ENCODE results near the gene ZNF777. TPM values are rescaled to one million over a fixed set of nuclear protein-coding genes. Genes with fewer than 3 reads are reported as not detected.
A peak's percentile ranks its signal among the peaks of the same experiment; 100 is the strongest.
"Not testable (repeated sequence)": the region's sequence is repeated elsewhere in the genome, so short reads cannot be mapped to it uniquely, and the experiment has no call there.

Gene ZNF777
- total RNA-seq, 2 experiments from 2014 or later, result 8.7 to 9.7 TPM

GRCh38 chr7:149495785-149496641, 35.2 kb upstream of the ZNF777 start:
- CTCF ChIA-PET, result interaction anchor here (0.6 to 2.1 kb wide), 9 partner anchors 10 to 372 kb away, joined by 3 to 13 read pairs (median 5); partner anchors contain the start of genes ZNF398 and ZNF783
- Mint-ChIP-seq H3K27me3 (ENCODE audit: low read depth) (peaks cover 2% of the 10 kb centered on the region), H3K4me3 (peak overlapping the region; percentile 93), H3K4me1 (ENCODE audit: low read depth) (peaks cover 28% of the 10 kb centered on the region), H3K27ac (peak overlapping the region; percentile 90), H3K9me3 (no peaks in the 10 kb centered on the region), H3K36me3 (ENCODE audit: low read depth) (peaks cover 8% of the 10 kb centered on the region)
- DNase-seq, result peak; percentile 24
- intact Hi-C loops (cut with micrococcal nuclease), result loop anchor here (2.0 to 5.0 kb wide), 2 partner anchors 246 to 299 kb away; no protein-coding TSS in a partner anchor

GRCh38 chr7:149494738-149495368, 34.0 kb upstream of the ZNF777 start:
- no peak overlapping the region for H3K4me3 Mint-ChIP-seq
- no peak for DNase-seq
- peak overlapping the region; percentile 52 for H3K27ac Mint-ChIP-seq
- peaks cover 28% of the 10 kb centered on the region for H3K4me1 Mint-ChIP-seq (ENCODE audit: low read depth)
- H3K27me3 Mint-ChIP-seq (ENCODE audit: low read depth), result peaks cover 2% of the 10 kb centered on the region
- no peaks in the 10 kb centered on the region for H3K9me3 Mint-ChIP-seq
- peaks cover 15% of the 10 kb centered on the region for H3K36me3 Mint-ChIP-seq (ENCODE audit: low read depth)
- intact Hi-C loops (cut with micrococcal nuclease), result loop anchor here (5.0 kb wide), 1 partner anchor 247 kb away; no protein-coding TSS in a partner anchor
- CTCF ChIA-PET, result interaction anchor here (0.6 to 2.1 kb wide), 8 partner anchors 9 to 406 kb away, joined by 3 to 13 read pairs (median 5); partner anchors contain the start of genes ZNF398 and ZNF783

GRCh38 chr7:149493975-149494374, 33.1 kb upstream of the ZNF777 start:
- H3K27me3 Mint-ChIP-seq (ENCODE audit: low read depth); DNase-seq; H3K9me3 Mint-ChIP-seq; H3K27ac Mint-ChIP-seq; H3K4me3 Mint-ChIP-seq; intact Hi-C loops (cut with micrococcal nuclease): not testable (repeated sequence)
- Mint-ChIP-seq H3K36me3 (ENCODE audit: low read depth) (peaks cover 21% of the 10 kb centered on the region), H3K4me1 (ENCODE audit: low read depth) (peaks cover 32% of the 10 kb centered on the region)
- CTCF ChIA-PET, result interaction anchor here (0.7 kb wide), 1 partner anchor 470 kb away, joined by 3 read pairs; no protein-coding TSS in a partner anchor

GRCh38 chr7:149493366-149493765, 32.5 kb upstream of the ZNF777 start:
- no peaks in the 10 kb centered on the region for H3K9me3 Mint-ChIP-seq
- H3K36me3 Mint-ChIP-seq (ENCODE audit: low read depth), result peaks cover 21% of the 10 kb centered on the region
- intact Hi-C loops (cut with micrococcal nuclease), result no loop called here
- H3K4me3 Mint-ChIP-seq, result no peak overlapping the region
- CTCF ChIA-PET, result interaction anchor here (0.7 to 0.9 kb wide), 2 partner anchors 245 to 470 kb away, joined by 3 to 4 read pairs; no protein-coding TSS in a partner anchor
- H3K27me3 Mint-ChIP-seq (ENCODE audit: low read depth), result no peaks in the 10 kb centered on the region
- DNase-seq, result no peak
- H3K27ac Mint-ChIP-seq, result no peak overlapping the region
- peaks cover 32% of the 10 kb centered on the region for H3K4me1 Mint-ChIP-seq (ENCODE audit: low read depth)

GRCh38 chr7:149490083-149490760, 29.4 kb upstream of the ZNF777 start:
- no peak for DNase-seq
- H3K9me3 Mint-ChIP-seq, result no peaks in the 10 kb centered on the region
- no peaks in the 10 kb centered on the region for H3K27me3 Mint-ChIP-seq (ENCODE audit: low read depth)
- intact Hi-C loops (cut with micrococcal nuclease), result no loop called here
- no peak overlapping the region for H3K4me3 Mint-ChIP-seq
- peaks cover 34% of the 10 kb centered on the region for H3K36me3 Mint-ChIP-seq (ENCODE audit: low read depth)
- H3K27ac Mint-ChIP-seq, result no peak overlapping the region
- peaks cover 17% of the 10 kb centered on the region for H3K4me1 Mint-ChIP-seq (ENCODE audit: low read depth)
- CTCF ChIA-PET, result no interaction called here

GRCh38 chr7:149489391-149490024, 28.6 kb upstream of the ZNF777 start:
- CTCF ChIA-PET, result interaction anchor here (0.6 kb wide), 1 partner anchor 228 kb away, joined by 3 read pairs; no protein-coding TSS in a partner anchor
- intact Hi-C loops (cut with micrococcal nuclease), result no loop called here
- Mint-ChIP-seq H3K27ac (no peak overlapping the region), H3K4me3 (no peak overlapping the region), H3K4me1 (ENCODE audit: low read depth) (peaks cover 11% of the 10 kb centered on the region), H3K36me3 (ENCODE audit: low read depth) (peaks cover 34% of the 10 kb centered on the region), H3K9me3 (no peaks in the 10 kb centered on the region), H3K27me3 (ENCODE audit: low read depth) (no peaks in the 10 kb centered on the region)
- no peak for DNase-seq

- peaks cover 6% of the 10 kb centered on the region for H3K9me3 Mint-ChIP-seq
- intact Hi-C loops (cut with micrococcal nuclease), result no loop called here
- peaks cover 38% of the 10 kb centered on the region for H3K36me3 Mint-ChIP-seq (ENCODE audit: low read depth)
- H3K27ac Mint-ChIP-seq, result no peak overlapping the region
- H3K4me1 Mint-ChIP-seq (ENCODE audit: low read depth), result no peaks in the 10 kb centered on the region
- CTCF ChIA-PET, result interaction anchor here (1.1 kb wide), 1 partner anchor 18 kb away, joined by 3 read pairs; the partner anchor contains the start of gene ZNF777
- no peak for DNase-seq
- H3K4me3 Mint-ChIP-seq, result no peak overlapping the region
- no peaks in the 10 kb centered on the region for H3K27me3 Mint-ChIP-seq (ENCODE audit: low read depth)
These were observed 18.7 kb upstream of the ZNF777 start for GRCh38 chr7:149479568-149479967.

- Mint-ChIP-seq H3K36me3 (ENCODE audit: low read depth) (peaks cover 45% of the 10 kb centered on the region), H3K4me3 (no peak overlapping the region), H3K27ac (no peak overlapping the region), H3K27me3 (ENCODE audit: low read depth) (no peaks in the 10 kb centered on the region), H3K4me1 (ENCODE audit: low read depth) (no peaks in the 10 kb centered on the region), H3K9me3 (peaks cover 6% of the 10 kb centered on the region)
- CTCF ChIA-PET, result no interaction called here
- DNase-seq, result no peak
- intact Hi-C loops (cut with micrococcal nuclease), result no loop called here
These were observed 17.9 kb upstream of the ZNF777 start for GRCh38 chr7:149478754-149479153.

GRCh38 chr7:149477494-149478443, 16.9 kb upstream of the ZNF777 start:
- H3K27ac Mint-ChIP-seq, result no peak overlapping the region

GRCh38 chr7:149476791-149477190, 15.9 kb upstream of the ZNF777 start:
- Mint-ChIP-seq H3K27me3 (ENCODE audit: low read depth) (no peaks in the 10 kb centered on the region), H3K4me3 (no peak overlapping the region), H3K27ac (no peak overlapping the region), H3K4me1 (ENCODE audit: low read depth) (no peaks in the 10 kb centered on the region), H3K9me3 (peaks cover 6% of the 10 kb centered on the region), H3K36me3 (ENCODE audit: low read depth) (peaks cover 59% of the 10 kb centered on the region)
- CTCF ChIA-PET, result no interaction called here
- intact Hi-C loops (cut with micrococcal nuclease), result no loop called here
- no peak for DNase-seq

More at GRCh38 chr7:149477494-149478443, 16.9 kb upstream of the ZNF777 start:
- intact Hi-C loops (cut with micrococcal nuclease), result no loop called here
- DNase-seq, result no peak
- H3K27me3 Mint-ChIP-seq (ENCODE audit: low read depth), result no peaks in the 10 kb centered on the region
- peaks cover 6% of the 10 kb centered on the region for H3K9me3 Mint-ChIP-seq
- CTCF ChIA-PET, result no interaction called here
- no peak overlapping the region for H3K4me3 Mint-ChIP-seq
- H3K4me1 Mint-ChIP-seq (ENCODE audit: low read depth), result no peaks in the 10 kb centered on the region
- peaks cover 52% of the 10 kb centered on the region for H3K36me3 Mint-ChIP-seq (ENCODE audit: low read depth)
